Right lobe of liver (tissue), 4 donors: Measurements from ENCODE around the gene ANXA3.

ENCODE experiments used
- CTCF ChIP-seq, 4 donors: fragments of 200-600 bp in 3 of 4; fragments of 450-650 bp in 1 of 4; IDR thresholded peaks; one replicate each; pipeline versions ENCODE4 v1.5.1 to v1.8.0; 2016 to 2022; ENCODE audit warnings: antibody characterized with exemption in 4 of 4, mild to moderate bottlenecking in 2 of 4
- POLR2A ChIP-seq: fragments of 450-650 bp; IDR thresholded peaks from one replicate; pipeline ENCODE4 v1.6.1; 2017; ENCODE audit warnings: antibody characterized with exemption, mild to moderate bottlenecking
- donor health status: DM: no; HTN: no; CAD: no.
- donor health status: DM: no; HTN: no; CAD: no.
- donor health status: DM: no; HTN: yes; CAD: no.

GRCh38 chr4:78629991-78630541 is 78.5 kb downstream of the ANXA3 start:
- TF ChIP-seq POLR2A, result no peak
- TF ChIP-seq CTCF (IDR thresholded peaks at IDR 0.05), result no peak
